Natural killer cell (primary cell): Measurements from ENCODE around the gene ATOH8. TPM values are rescaled to one million over a fixed set of nuclear protein-coding genes. Genes with fewer than 3 reads are reported as not detected.

Experiments
- ATAC-seq, 3 donors: fragments of 150-1000 bp in 2 of 3; fragments of 200-7000 bp in 1 of 3; cut with Tn5 transposase; 1 replicate in 1 of 3; 2 replicates in 2 of 3; pipeline ENCODE4 v1.10.0; 2021; ENCODE audit warnings: mild to moderate bottlenecking in 2 of 3, moderate library complexity in 2 of 3
- DNase-seq, 2 donors: peaks; one replicate each; pipeline versions ENCODE4 v3.0.0 to v3.0.0-alpha.2; 2013 to 2021; ENCODE audit warnings: mixed read lengths in 1 of 2
- H3K27ac ChIP-seq: one replicate; pipeline ENCODE4 v1.5.1; 2013; ENCODE audit warnings: mild to moderate bottlenecking, low read length
- H3K27me3 ChIP-seq: one replicate; pipeline ENCODE4 v1.6.1; 2013; ENCODE audit warnings: low read length; ENCODE audit not compliant: control insufficient read depth, insufficient read depth
- H3K36me3 ChIP-seq: one replicate; pipeline ENCODE4 v1.6.1; 2013; ENCODE audit warnings: low read length; ENCODE audit not compliant: control insufficient read depth, insufficient read depth
- H3K4me1 ChIP-seq: one replicate; pipeline ENCODE4 v1.6.1; 2013; ENCODE audit warnings: low read length; ENCODE audit not compliant: control insufficient read depth, insufficient read depth
- H3K4me3 ChIP-seq: one replicate; pipeline ENCODE4 v1.5.1; 2013; ENCODE audit warnings: low read length
- H3K9me3 ChIP-seq: one replicate; pipeline ENCODE4 v1.6.1; 2013; ENCODE audit warnings: low read length; ENCODE audit not compliant: control insufficient read depth, insufficient read depth
- H3K27ac Mint-ChIP-seq, 2 donors: one replicate each; pipeline ENCODE4 v1.8.0; 2022; ENCODE audit warnings: mild to moderate bottlenecking in 2 of 2, mixed read lengths in 2 of 2, moderate library complexity in 1 of 2
- H3K27me3 Mint-ChIP-seq, 2 donors: one replicate each; pipeline ENCODE4 v1.8.0; 2022; ENCODE audit warnings: low read depth in 2 of 2, mixed read lengths in 2 of 2
- H3K36me3 Mint-ChIP-seq: one replicate; pipeline ENCODE4 v1.8.0; 2022; ENCODE audit warnings: mixed read lengths
- H3K4me1 Mint-ChIP-seq, 2 donors: one replicate each; pipeline ENCODE4 v1.8.0; 2022; ENCODE audit warnings: mixed read lengths in 2 of 2
- H3K4me3 Mint-ChIP-seq: one replicate; pipeline ENCODE4 v1.8.0; 2022; ENCODE audit warnings: mild to moderate bottlenecking, moderate library complexity, mixed read lengths
- H3K9me3 Mint-ChIP-seq, 2 donors: one replicate each; pipeline ENCODE4 v1.8.0; 2022; ENCODE audit warnings: mixed read lengths in 2 of 2
- CTCF ChIP-seq: fragments of 200-600 bp; IDR thresholded peaks from one replicate; pipeline ENCODE4 v1.8.0; 2022; ENCODE audit warnings: antibody characterized with exemption
- WGBS: methylation state at CpG from one replicate; pipeline ENCODE4 v1.1.7; 2013; ENCODE audit warnings: missing lambda C conversion rate; ENCODE audit not compliant: insufficient coverage; 5-methylcytosine and 5-hydroxymethylcytosine counted together
- intact Hi-C: fragments of 100-400 bp; cut with micrococcal nuclease; formaldehyde crosslinking; loops from one replicate; pipeline ENCODE4 v1.14.2; 2022
- total RNA-seq, 4 donors: library from RNA; stranded (reverse); fragments of 120-200 nt in 1 of 4; gene quantifications; one replicate each; pipeline versions ENCODE4 v1.2.3 to v1.2.4, GENCODE V29; 2013 to 2022

Gene ATOH8
- total RNA-seq, 3 donors from 2014 or later (not counting 1 experiment from before 2014, with no cell fraction given), result 0.23 TPM; not detected in 2

DNA sequence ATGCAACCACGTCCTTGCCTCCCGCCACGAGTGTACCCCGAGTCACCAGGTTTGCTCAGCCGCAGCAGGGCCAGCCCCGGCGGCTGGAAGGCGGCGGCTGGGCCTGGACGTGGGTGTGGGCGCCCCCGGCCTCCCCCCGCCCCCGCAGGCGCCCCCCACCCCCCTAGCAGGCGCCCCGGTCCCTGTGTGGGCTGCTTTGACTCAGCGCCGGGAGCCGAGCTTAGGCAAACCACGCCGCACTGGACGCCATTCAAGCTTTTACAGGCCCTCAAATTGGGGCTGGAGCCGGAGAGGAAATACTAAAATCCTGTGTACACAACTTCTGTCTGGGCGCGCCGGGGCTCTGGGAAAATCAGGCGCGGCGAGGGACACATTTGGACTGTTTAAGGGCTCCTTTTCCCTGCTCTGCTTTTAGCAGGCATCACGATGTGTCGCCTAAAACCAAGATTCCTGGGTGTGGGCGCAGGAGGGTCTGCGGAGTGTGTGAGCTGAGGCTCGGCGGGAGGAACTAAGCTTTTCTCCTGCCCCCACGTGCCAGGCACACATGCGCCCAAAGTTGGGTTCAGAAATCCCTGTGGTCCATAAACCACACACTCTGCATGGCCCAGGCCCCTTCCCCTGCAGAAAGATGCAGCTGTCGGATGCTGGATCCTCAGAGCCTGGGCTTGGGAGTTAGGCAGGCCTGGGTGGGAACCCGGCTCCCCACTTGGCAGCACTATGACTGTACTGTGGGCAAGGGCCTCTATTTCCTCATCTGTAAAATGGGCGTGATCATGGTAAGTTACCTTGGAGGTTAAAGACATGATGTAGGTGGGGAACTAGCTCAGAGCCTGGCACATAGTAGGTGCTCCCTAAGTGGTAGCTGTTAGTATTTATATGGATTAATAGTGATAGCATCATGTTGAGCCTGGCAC, 57.6 kb downstream of the ATOH8 start:
- Histone ChIP-seq H3K9me3 (no peaks in the 10 kb centered on the region), H3K27me3 (no peaks in the 10 kb centered on the region), H3K36me3 (no peaks in the 10 kb centered on the region), H3K27ac (no peak overlapping the region), H3K4me3 (no peak overlapping the region), H3K4me1 (peaks cover 3% of the 10 kb centered on the region)
- intact Hi-C loops, result no loop called here
- H3K4me1 Mint-ChIP-seq, result peaks cover 0 to 6% of the 10 kb centered on the region in 2 donors
- DNase-seq (no peak), ATAC-seq (no peak)
- H3K9me3 Mint-ChIP-seq, result no peaks in the 10 kb centered on the region
- peaks cover 0 to 2% of the 10 kb centered on the region in 2 donors for H3K27me3 Mint-ChIP-seq
- 57% methylated on average over 39 of the region's 41 CpGs for WGBS
- no peak overlapping the region for H3K4me3 Mint-ChIP-seq
- no peak for TF ChIP-seq CTCF
- no peaks in the 10 kb centered on the region for H3K36me3 Mint-ChIP-seq
- no peak overlapping the region for H3K27ac Mint-ChIP-seq

DNA sequence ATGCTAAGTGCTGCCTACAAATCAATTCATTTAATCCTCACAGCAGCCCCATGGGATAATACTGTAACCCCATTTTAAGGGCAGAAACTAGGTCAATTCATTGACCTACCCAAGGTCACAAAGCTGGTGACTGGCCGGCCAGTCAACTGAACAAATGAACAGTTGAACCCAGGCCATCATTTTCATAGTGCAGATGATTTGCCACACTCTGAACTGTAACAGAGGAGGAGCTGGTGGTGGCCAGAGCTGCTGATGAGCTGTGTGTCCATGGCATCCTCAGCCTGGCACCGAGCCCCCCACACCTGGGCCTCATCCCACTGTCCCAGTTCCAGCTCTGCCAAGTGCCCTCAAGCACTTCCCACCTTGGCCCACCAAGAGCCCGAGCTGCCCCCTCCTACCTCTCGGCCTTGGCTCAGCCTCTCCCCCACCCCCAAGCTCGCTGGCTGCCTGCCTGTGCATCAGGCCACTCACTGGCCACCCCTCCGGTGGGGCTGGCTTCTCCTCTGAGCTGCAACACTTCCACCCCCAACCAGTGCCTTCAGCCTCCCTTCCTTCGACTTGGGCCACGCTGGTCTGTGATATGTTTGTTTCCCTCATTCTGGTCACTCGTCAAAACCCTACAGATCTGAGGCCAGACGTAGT, 58.4 kb downstream of the ATOH8 start:
- no peak for DNase-seq
- no peaks in the 10 kb centered on the region for H3K27me3 ChIP-seq
- Mint-ChIP-seq H3K4me3 (no peak overlapping the region), H3K4me1 (peaks cover 0 to 6% of the 10 kb centered on the region in 2 donors), H3K27me3 (peaks cover 0 to 2% of the 10 kb centered on the region in 2 donors), H3K27ac (no peak overlapping the region), H3K36me3 (no peaks in the 10 kb centered on the region), H3K9me3 (no peaks in the 10 kb centered on the region)
- no peak overlapping the region for H3K4me3 ChIP-seq
- intact Hi-C loops, result no loop called here
- TF ChIP-seq CTCF, result no peak
- no peak for ATAC-seq
- H3K9me3 ChIP-seq, result no peaks in the 10 kb centered on the region
- WGBS, result 83% methylated on average over 10 of the region's 10 CpGs
- H3K4me1 ChIP-seq, result peaks cover 3% of the 10 kb centered on the region
- H3K27ac ChIP-seq, result no peak overlapping the region
- no peaks in the 10 kb centered on the region for H3K36me3 ChIP-seq

DNA sequence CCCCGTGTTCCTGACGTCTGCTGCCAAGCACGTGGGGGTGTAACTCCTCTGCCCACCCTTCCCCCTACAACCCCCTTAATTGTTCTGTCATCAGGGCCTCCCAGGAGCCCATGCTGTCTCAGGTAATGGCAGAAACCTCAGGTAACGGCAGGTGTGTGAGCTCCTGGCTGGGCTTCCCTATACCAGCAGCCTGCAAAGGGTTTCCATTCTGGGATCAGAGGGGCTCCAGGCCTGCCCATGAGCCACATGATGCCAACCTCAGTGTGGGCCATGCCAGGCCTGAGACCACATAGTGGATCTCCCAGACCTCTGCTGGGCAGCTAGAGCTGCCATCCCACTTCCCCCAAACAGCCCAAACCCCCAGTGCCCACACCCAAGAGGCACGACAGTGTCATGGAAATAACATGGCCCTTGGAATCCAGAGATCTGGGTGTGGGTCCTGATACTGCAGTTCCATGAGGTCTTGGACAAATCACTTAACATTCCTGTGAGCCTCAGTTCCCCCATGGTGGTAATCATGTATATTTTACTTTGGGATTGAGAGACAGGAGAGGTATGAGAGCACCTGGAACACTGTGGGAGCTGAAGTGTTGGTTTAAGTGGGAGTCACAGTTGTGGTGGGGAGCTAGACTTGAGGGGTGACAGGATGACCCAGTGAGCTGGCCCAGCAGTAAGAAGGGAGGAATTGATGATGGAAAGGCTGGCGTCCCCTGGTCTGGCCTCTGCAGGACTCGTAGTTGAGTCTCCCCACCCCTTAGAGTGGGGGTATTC, 59.6 kb downstream of the ATOH8 start:
- H3K4me3 ChIP-seq, result no peak overlapping the region
- no peaks in the 10 kb centered on the region for H3K9me3 ChIP-seq
- TF ChIP-seq CTCF, result no peak

More for the DNA sequence above, 59.6 kb downstream of the ATOH8 start:
- intact Hi-C loops, result no loop called here
- Histone ChIP-seq H3K4me1 (peaks cover 3% of the 10 kb centered on the region), H3K36me3 (no peaks in the 10 kb centered on the region), H3K27ac (no peak overlapping the region), H3K27me3 (no peaks in the 10 kb centered on the region)
- Mint-ChIP-seq H3K9me3 (no peaks in the 10 kb centered on the region), H3K4me1 (peaks cover 0 to 6% of the 10 kb centered on the region in 2 donors), H3K36me3 (no peaks in the 10 kb centered on the region), H3K27ac (no peak overlapping the region), H3K4me3 (no peak overlapping the region), H3K27me3 (peaks cover 5 to 11% of the 10 kb centered on the region in 2 donors)
- DNase-seq (no peak), ATAC-seq (no peak)
- 67% methylated on average over 6 of the region's 7 CpGs for WGBS
